Left ventricle myocardium inferior (tissue), 1 donor: ENCODE measurements around the gene FEN1. TPM values are rescaled to one million over a fixed set of nuclear protein-coding genes. Genes with fewer than 3 reads are reported as not detected.

Source experiments
- DNase-seq: peaks from one replicate; pipeline ENCODE4 v3.0.0-alpha.2; 2020
- H3K27ac ChIP-seq: fragments of 200-600 bp; replicated peaks from 2 replicates; pipeline ENCODE4 v1.8.0; 2021
- H3K27me3 ChIP-seq: fragments of 200-600 bp; 2 replicates; pipeline ENCODE4 v1.8.0; 2021; ENCODE audit warnings: low read depth
- H3K36me3 ChIP-seq: fragments of 200-600 bp; 2 replicates; pipeline ENCODE4 v1.8.0; 2021
- H3K4me1 ChIP-seq: fragments of 200-600 bp; 2 replicates; pipeline ENCODE4 v1.8.0; 2021
- H3K4me3 ChIP-seq: fragments of 200-600 bp; 2 replicates; pipeline ENCODE4 v1.8.0; 2021; ENCODE audit warnings: mild to moderate bottlenecking, moderate library complexity
- H3K9me3 ChIP-seq: fragments of 200-600 bp; replicated peaks from 2 replicates; pipeline ENCODE4 v1.8.0; 2021
- CTCF ChIP-seq: fragments of 200-600 bp; IDR thresholded peaks from 2 replicates; pipeline ENCODE4 v1.8.0; 2021; ENCODE audit warnings: antibody characterized with exemption, mild to moderate bottlenecking, borderline replicate concordance
- intact Hi-C: fragments of 100-400 bp; cut with micrococcal nuclease; formaldehyde crosslinking; loops from one replicate; pipeline ENCODE4 v1.11.0; 2022
- total RNA-seq: library from RNA; stranded (reverse); fragmentation: NEBNext Ultra II Directional; extraction: Animal tissue kit (Norgen Biotek cat#: 25700); gene quantifications from one replicate; pipeline ENCODE4 v1.2.1, GENCODE V29; 2021
- donor health status: DM: no; HTN: yes; CAD: no; lungs with severe emphysema.

FEN1 gene
- total RNA-seq, 1 donor from 2014 or later: 5.8 TPM

GRCh38 chr11:61778920-61779650, 13.6 kb upstream of the FEN1 start:
- Histone ChIP-seq H3K4me3 (no peak overlapping the region), H3K27me3 (no peaks in the 10 kb centered on the region), H3K9me3 (no peaks in the 10 kb centered on the region), H3K4me1 (peaks cover 10% of the 10 kb centered on the region), H3K27ac (no peak overlapping the region), H3K36me3 (no peaks in the 10 kb centered on the region)
- intact Hi-C loops: no loop called here
- DNase-seq: no peak
- TF ChIP-seq CTCF: no peak

GRCh38 chr11:61779666-61780525, 12.8 kb upstream of the FEN1 start:
- intact Hi-C loops: no loop called here
- DNase-seq: no peak
- TF ChIP-seq CTCF: no peak
- Histone ChIP-seq H3K27me3 (no peaks in the 10 kb centered on the region), H3K4me1 (peaks cover 10% of the 10 kb centered on the region), H3K36me3 (peaks cover 5% of the 10 kb centered on the region), H3K9me3 (no peaks in the 10 kb centered on the region), H3K4me3 (no peak overlapping the region), H3K27ac (no peak overlapping the region)

- TF ChIP-seq CTCF: no peak
- DNase-seq: no peak
- H3K4me3 ChIP-seq: no peak overlapping the region
- H3K36me3 ChIP-seq: peaks cover 9% of the 10 kb centered on the region
- H3K27me3 ChIP-seq: no peaks in the 10 kb centered on the region
- H3K27ac ChIP-seq: no peak overlapping the region
- no peaks in the 10 kb centered on the region for H3K9me3 ChIP-seq
- H3K4me1 ChIP-seq: peaks cover 10% of the 10 kb centered on the region
- intact Hi-C loops: no loop called here
These were observed 12.0 kb upstream of the FEN1 start for GRCh38 chr11:61780581-61781162.

- DNase-seq: no peak
These were observed 11.1 kb upstream of the FEN1 start for GRCh38 chr11:61781585-61781984.

More at GRCh38 chr11:61781585-61781984, 11.1 kb upstream of the FEN1 start:
- peaks cover 10% of the 10 kb centered on the region for H3K4me1 ChIP-seq
- H3K36me3 ChIP-seq: peaks cover 17% of the 10 kb centered on the region
- H3K9me3 ChIP-seq: no peaks in the 10 kb centered on the region
- H3K4me3 ChIP-seq: no peak overlapping the region
- no peaks in the 10 kb centered on the region for H3K27me3 ChIP-seq
- no peak overlapping the region for H3K27ac ChIP-seq
- intact Hi-C loops: no loop called here
- no peak for TF ChIP-seq CTCF
